GM12865 (cell line): ENCODE results near the gene RPS6KL1.

Source experiments
- DNase-seq: peaks from one replicate; pipeline ENCODE4 v3.0.0; 2010; ENCODE audit warnings: low read depth
- H3K4me3 ChIP-seq: 2 replicates; pipeline ENCODE4 v1.5.1; 2011; ENCODE audit warnings: mild to moderate bottlenecking, low read depth, low read length, control low read depth
- TF ChIP-seq, protein P1 (sequence below): IDR thresholded peaks from 2 replicates; pipeline ENCODE4 v1.5.1; 2011; ENCODE audit warnings: low read length, control low read depth, low read depth, inconsistent platforms; ENCODE audit not compliant: insufficient read depth; ENCODE audit errors: missing control alignments

The RPS6KL1 gene

DNA sequence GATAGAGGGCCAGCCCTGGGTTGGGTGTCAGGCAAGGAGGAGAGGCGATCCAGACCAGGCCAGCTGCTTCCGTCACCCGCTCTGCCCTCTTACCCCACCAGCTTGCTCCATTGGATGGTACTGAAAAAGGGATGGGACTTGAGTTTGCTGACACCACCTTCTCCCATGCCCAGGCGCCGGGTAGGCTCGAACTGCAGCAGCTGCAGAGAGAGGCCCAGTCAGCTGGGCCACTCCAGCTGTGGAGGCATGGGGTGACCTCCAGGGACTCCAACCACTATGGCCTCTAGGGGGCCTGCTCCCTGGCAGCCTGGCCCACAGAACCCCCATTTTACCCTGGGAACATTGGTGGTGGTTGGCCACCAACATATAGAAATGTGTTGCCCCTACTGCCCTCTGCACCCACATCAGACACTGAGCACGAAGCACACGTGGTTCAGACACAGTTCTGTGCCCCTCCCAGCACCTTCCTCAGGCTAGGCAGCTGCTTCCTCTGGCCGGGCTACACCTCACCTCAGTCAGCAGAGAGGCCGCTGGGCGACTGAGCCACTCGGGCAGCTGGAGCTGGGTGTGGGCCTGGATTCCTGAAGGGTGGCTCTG lies 16.0 kb downstream of the RPS6KL1 start:
- DNase-seq = no peak
- no peak overlapping the region for H3K4me3 ChIP-seq
- TF ChIP-seq, protein P1, sequence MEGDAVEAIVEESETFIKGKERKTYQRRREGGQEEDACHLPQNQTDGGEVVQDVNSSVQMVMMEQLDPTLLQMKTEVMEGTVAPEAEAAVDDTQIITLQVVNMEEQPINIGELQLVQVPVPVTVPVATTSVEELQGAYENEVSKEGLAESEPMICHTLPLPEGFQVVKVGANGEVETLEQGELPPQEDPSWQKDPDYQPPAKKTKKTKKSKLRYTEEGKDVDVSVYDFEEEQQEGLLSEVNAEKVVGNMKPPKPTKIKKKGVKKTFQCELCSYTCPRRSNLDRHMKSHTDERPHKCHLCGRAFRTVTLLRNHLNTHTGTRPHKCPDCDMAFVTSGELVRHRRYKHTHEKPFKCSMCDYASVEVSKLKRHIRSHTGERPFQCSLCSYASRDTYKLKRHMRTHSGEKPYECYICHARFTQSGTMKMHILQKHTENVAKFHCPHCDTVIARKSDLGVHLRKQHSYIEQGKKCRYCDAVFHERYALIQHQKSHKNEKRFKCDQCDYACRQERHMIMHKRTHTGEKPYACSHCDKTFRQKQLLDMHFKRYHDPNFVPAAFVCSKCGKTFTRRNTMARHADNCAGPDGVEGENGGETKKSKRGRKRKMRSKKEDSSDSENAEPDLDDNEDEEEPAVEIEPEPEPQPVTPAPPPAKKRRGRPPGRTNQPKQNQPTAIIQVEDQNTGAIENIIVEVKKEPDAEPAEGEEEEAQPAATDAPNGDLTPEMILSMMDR = peak; percentile 27

DNA sequence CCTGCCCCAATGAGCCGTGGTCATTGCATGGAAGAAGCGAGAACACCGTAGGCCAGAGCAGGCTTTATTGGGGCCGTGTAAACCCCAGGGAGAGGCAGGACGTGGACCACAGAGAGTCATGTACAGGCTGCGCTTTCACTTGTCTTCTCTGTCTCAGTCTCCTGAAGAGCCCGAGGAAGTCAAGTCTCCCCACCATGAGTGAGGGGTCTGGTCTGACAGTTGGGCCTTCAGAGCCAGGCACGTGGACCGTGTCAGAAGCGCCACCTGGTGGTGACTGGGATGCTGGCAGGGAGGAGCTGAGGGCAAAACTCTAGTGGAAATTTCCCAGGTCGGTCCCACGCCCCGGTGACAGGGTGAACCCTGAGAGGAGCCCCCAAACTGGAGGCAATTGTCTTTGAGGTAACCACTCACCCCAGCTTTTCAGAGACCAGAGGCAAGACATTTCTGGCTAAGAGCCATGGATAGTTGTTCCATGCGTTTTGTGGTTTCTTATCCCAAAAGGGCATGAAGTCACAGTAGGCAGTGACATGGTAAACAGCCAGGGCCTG lies 17.4 kb downstream of the RPS6KL1 start:
- DNase-seq = peak; percentile 69

DNA sequence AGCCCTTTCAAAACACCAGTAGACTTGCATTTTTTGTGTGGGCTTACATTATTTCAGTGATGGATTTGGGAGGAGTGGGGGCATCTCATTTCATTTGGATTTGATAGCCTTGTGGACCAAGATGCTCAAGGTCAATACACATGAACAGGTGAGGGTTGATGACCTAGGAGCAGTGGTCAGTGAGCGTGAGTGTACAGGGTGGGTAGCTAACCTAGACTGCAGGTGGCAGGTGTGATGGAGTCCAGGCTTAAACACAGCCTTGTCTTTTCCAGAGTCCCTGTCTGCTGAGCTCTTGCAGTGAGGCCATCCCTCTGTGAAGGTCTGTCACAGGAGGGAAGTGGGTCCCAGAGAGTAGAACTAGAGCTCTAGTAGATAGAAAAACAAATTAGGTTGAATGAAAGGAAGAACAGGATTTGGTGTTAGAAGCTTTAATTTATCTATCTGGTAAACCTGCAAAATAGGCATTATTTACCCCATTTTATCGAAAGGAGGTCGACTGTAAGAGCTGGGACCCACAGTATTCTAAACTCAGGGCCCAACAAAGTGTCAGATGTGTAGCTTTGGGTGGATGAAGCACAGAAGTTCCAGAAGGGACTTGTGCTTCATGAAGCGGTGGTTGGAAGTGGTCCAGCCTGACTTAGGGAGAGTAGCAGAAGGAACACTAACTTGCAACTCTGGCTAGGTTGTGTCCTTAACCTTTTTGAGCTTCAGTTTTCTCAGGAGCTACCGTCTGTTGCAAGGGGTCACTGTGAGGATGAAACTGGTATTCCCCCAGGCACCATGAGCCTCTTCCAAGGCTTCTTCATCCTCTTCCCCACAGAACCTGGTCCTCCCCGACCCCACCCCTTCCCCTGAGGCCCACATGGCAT lies 18.2 kb downstream of the RPS6KL1 start:
- no peak for DNase-seq
- TF ChIP-seq, protein P1 = no peak

More for the DNA sequence above, 17.4 kb downstream of the RPS6KL1 start:
- no peak overlapping the region for H3K4me3 ChIP-seq
- TF ChIP-seq, protein P1 = peak; percentile 97

DNA sequence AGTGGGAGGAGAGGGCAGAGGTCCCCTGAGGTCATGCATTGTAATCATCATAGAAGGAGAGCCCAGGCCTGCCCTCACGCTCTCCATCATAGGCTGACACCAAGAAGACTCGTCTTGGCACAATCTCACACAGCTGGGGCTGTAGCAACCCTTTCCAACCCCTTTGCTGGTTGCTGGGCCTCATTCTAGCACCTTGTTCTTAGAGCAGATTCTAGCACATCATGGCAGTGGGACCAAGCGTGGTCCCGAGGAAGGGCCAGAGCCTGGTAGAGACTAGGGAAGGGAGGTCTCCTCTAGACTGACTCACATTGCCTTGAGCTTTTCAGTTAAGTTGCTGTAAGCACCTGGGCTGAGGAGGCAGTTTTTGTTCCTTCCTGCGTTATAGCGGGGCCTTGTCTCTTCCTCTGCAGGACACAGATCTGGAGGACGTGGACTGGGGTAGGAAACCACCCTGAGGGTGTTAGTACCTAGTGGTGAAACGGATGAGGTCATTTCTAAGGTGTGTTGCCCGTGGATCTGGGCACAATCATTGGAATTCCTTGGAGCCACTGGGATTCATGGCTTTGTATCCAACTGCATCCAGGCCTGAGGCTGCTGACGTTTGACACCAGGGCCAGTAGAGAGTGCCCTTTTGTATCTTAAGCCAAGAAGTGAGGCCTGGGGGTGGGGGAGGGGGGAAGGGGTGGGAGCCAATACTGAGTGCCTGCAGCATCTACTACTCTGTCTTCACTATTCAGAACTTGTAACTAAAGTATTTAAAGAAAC lies 19.9 kb downstream of the RPS6KL1 start:
- TF ChIP-seq, protein P1 = no peak
- no peak for DNase-seq
- H3K4me3 ChIP-seq = no peak overlapping the region

More for the DNA sequence above, 18.2 kb downstream of the RPS6KL1 start:
- H3K4me3 ChIP-seq = no peak overlapping the region

- DNase-seq = no peak
- TF ChIP-seq, protein P1 = no peak
- no peak overlapping the region for H3K4me3 ChIP-seq
Observed at GRCh38 chr14:74898694-74899093, 24.4 kb downstream of the RPS6KL1 start.

GRCh38 chr14:74898083-74898482 lies 25.0 kb downstream of the RPS6KL1 start:
- H3K4me3 ChIP-seq = no peak overlapping the region
- TF ChIP-seq, protein P1 = no peak

More at GRCh38 chr14:74898083-74898482, 25.0 kb downstream of the RPS6KL1 start:
- no peak for DNase-seq
